ENCODE results near the gene PMIS2. TPM values are rescaled to one million over a fixed set of nuclear protein-coding genes. Genes with fewer than 3 reads are reported as not detected.

The PMIS2 gene
- total RNA-seq, 6 experiments from 2014 or later: not detected

Other genes with a start within 250 kb of the PMIS2 start
- gene FFAR1, start 238.3 kb upstream of the PMIS2 start, total RNA-seq: not detected
- under 1 TPM in 1 of 6 experiments, not detected in 5; 0.27 TPM for gene FFAR3, start 227.7 kb upstream of the PMIS2 start, total RNA-seq
- not detected for gene GPR42, start 215.1 kb upstream of the PMIS2 start, total RNA-seq
- gene FFAR2, start 137.9 kb upstream of the PMIS2 start, total RNA-seq: under 1 TPM in 3 of 6 experiments, not detected in 3; 0.30 to 0.64 (median 0.35) TPM
- not detected for gene KRTDAP, start 95.7 kb upstream of the PMIS2 start, total RNA-seq
- 1 to 10 TPM; 1.0 to 4.0 (median 2.0) TPM for gene DMKN, start 72.5 kb upstream of the PMIS2 start, total RNA-seq
- under 1 TPM in 1 of 6 experiments, not detected in 5; 0.24 TPM for gene SBSN, start 57.9 kb upstream of the PMIS2 start, total RNA-seq
- not detected for gene GAPDHS, start 52.7 kb upstream of the PMIS2 start, total RNA-seq
- gene TMEM147, start 40.5 kb upstream of the PMIS2 start, total RNA-seq: 10 to 100 TPM; 29.4 to 65.7 (median 36.2) TPM
- gene ATP4A, start 22.5 kb upstream of the PMIS2 start, total RNA-seq: under 1 TPM in 1 of 6 experiments, not detected in 5; 0.06 TPM
- 1 to 10 TPM; 3.7 to 6.1 (median 4.4) TPM for gene HAUS5, start 26.6 kb downstream of the PMIS2 start, total RNA-seq
- gene RBM42, start 42.9 kb downstream of the PMIS2 start, total RNA-seq: 10 to 100 TPM; 27.8 to 46.5 (median 31.0) TPM
- gene ETV2, start 55.6 kb downstream of the PMIS2 start, total RNA-seq: 1 to 10 TPM in 1 of 6 experiments, under 1 TPM in 3, not detected in 2; 0.38 to 1.2 (median 0.57) TPM
- 100 to 1,000 TPM; 189 to 697 (median 228) TPM for gene COX6B1, start 62.1 kb downstream of the PMIS2 start, total RNA-seq
- gene UPK1A, start 80.3 kb downstream of the PMIS2 start, total RNA-seq: under 1 TPM in 1 of 6 experiments, not detected in 5; 0.27 TPM
- gene ZBTB32, start 118.4 kb downstream of the PMIS2 start, total RNA-seq: under 1 TPM in 1 of 6 experiments, not detected in 5; 0.15 TPM
- 10 to 100 TPM; 10.5 to 23.1 (median 15.0) TPM for gene KMT2B, start 131.8 kb downstream of the PMIS2 start, total RNA-seq
- 10 to 100 TPM; 16.3 to 58.9 (median 29.3) TPM for gene IGFLR1, start 156.3 kb downstream of the PMIS2 start, total RNA-seq
- 10 to 100 TPM; 11.3 to 19.9 (median 17.5) TPM for gene U2AF1L4, start 159.2 kb downstream of the PMIS2 start, total RNA-seq
- 10 to 100 TPM; 24.2 to 42.9 (median 35.8) TPM for gene PSENEN, start 159.5 kb downstream of the PMIS2 start, total RNA-seq
- 1 to 10 TPM; 3.2 to 8.2 (median 4.9) TPM for gene LIN37, start 162.4 kb downstream of the PMIS2 start, total RNA-seq
- 1 to 10 TPM; 2.6 to 6.0 (median 4.5) TPM for gene HSPB6, start 170.9 kb downstream of the PMIS2 start, total RNA-seq
- 1 to 10 TPM; 3.9 to 5.5 (median 4.7) TPM for gene PROSER3, start 172.0 kb downstream of the PMIS2 start, total RNA-seq
- 1 to 10 TPM in 5 of 6 experiments, under 1 TPM in 1; 0.37 to 5.2 (median 3.1) TPM for gene ARHGAP33, start 189.4 kb downstream of the PMIS2 start, total RNA-seq
- 100 to 1,000 TPM in 4 of 6 experiments, 10 to 100 TPM in 2; 60.3 to 281 (median 134) TPM for gene PRODH2, start 226.7 kb downstream of the PMIS2 start, total RNA-seq